GM12878 (cell line): ENCODE results near the gene MRPL50. TPM values are rescaled to one million over a fixed set of nuclear protein-coding genes. Genes with fewer than 3 reads are reported as not detected.

Source experiments
- BHLHE40 ChIP-seq, 2 experiments: fragments of 450-650 bp in 1 of 2; IDR thresholded peaks; 2 replicates each; pipeline ENCODE4 v1.6.1; 2011 to 2017; ENCODE audit warnings: low read depth in 2 of 2, borderline replicate concordance in 1 of 2, improper control_type of control experiment in 1 of 2, low read length in 1 of 2, mild to moderate bottlenecking in 1 of 2
- CHD2 ChIP-seq: IDR thresholded peaks from 2 replicates; pipeline ENCODE4 v1.6.1; 2011; ENCODE audit warnings: low read depth, low read length, improper control_type of control experiment, borderline replicate concordance
- CREM ChIP-seq: IDR thresholded peaks from 2 replicates; pipeline ENCODE4 v1.6.1; 2014; ENCODE audit warnings: antibody characterized with exemption, low read depth
- NKRF ChIP-seq: fragments of 450-650 bp; conservative IDR thresholded peaks from 2 replicates; pipeline ENCODE4 v1.6.1; 2017; ENCODE audit warnings: mild to moderate bottlenecking, moderate library complexity
- RAD21 ChIP-seq: IDR thresholded peaks from 2 replicates; pipeline ENCODE4 v1.6.1; 2011; ENCODE audit warnings: mild to moderate bottlenecking, low read depth, low read length, moderate library complexity; ENCODE audit not compliant: insufficient read depth
- RCOR1 ChIP-seq: conservative IDR thresholded peaks from 2 replicates; pipeline ENCODE4 v1.6.1; 2012; ENCODE audit warnings: low read depth, low read length, improper control_type of control experiment
- RELB ChIP-seq: fragments of 450-650 bp; IDR thresholded peaks from 2 replicates; pipeline ENCODE4 v1.6.1; 2017; ENCODE audit warnings: low read depth, mild to moderate bottlenecking, moderate library complexity
- ZNF622 ChIP-seq: fragments of 450-650 bp; IDR thresholded peaks from 2 replicates; pipeline ENCODE4 v1.6.1; 2017; ENCODE audit warnings: mild to moderate bottlenecking, inconsistent platforms
- polyA plus RNA-seq, 11 experiments: library from polyadenylated mRNA; depleted of rRNA in 4 of 11; unstranded in 6 of 11; stranded (reverse) in 5 of 11; fragments of >200 nt; fragmentation: Nextera tagmentation in 4 of 11; fragmentation: Illumina TruSeq in 1 of 11; extraction: Ambion mirVana in 4 of 11; extraction: Trizol in 1 of 11; gene quantifications; 1 replicate in 1 of 11; 2 replicates in 10 of 11; pipeline versions ENCODE4 v1.2.1 to v1.2.3, GENCODE V29; 2011 to 2016; ENCODE audit warnings: inconsistent platforms in 2 of 11, missing spikeins in 2 of 11, low read depth in 1 of 11
- total RNA-seq, 4 experiments: library from RNA; depleted of rRNA in 3 of 4; stranded (reverse); fragments of >200 nt in 3 of 4; fragmentation: Illumina TruSeq in 1 of 4; extraction: Trizol in 1 of 4; gene quantifications; 2 replicates each; pipeline versions ENCODE4 v1.2.1 to v1.2.3, GENCODE V29; 2013 to 2021
- TF ChIP-seq, protein P1 (sequence below): fragments of 450-650 bp; formaldehyde crosslinking; IDR thresholded peaks from 2 replicates; pipeline ENCODE4 v1.4.0; 2020; ENCODE audit warnings: mild to moderate bottlenecking, moderate library complexity

Gene MRPL50
- total and polyA plus RNA-seq, 10 of the 15 experiments (the other 5 are each of a cell fraction or from before 2014, with no cell fraction given), result 12.8 to 79.4 (median 27.9) TPM

DNA sequence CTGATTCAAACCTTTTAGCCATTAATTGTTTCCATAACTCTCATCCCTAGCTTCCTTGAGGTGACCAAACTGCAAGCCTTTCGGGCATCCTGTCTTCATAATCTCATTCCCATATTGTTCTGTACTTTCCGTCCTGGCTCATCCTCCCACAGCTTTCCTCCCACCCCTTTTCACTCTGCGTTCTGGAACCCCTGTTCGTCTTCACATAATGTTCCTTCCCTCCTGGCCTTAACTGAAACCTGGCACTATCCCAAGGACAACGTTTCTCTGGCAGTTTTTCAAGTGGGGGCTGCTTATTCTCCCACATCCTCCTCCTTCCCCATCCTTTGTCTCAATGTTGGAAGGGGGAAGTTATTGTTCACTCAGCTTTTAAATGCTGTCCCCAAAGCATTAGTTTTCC is 1.7 kb upstream of the MRPL50 start (continued):
- no peak for TF ChIP-seq NKRF
- TF ChIP-seq RELB, result no peak
- no peak for TF ChIP-seq RCOR1
- TF ChIP-seq ZNF622, result no peak
- TF ChIP-seq, protein P1, sequence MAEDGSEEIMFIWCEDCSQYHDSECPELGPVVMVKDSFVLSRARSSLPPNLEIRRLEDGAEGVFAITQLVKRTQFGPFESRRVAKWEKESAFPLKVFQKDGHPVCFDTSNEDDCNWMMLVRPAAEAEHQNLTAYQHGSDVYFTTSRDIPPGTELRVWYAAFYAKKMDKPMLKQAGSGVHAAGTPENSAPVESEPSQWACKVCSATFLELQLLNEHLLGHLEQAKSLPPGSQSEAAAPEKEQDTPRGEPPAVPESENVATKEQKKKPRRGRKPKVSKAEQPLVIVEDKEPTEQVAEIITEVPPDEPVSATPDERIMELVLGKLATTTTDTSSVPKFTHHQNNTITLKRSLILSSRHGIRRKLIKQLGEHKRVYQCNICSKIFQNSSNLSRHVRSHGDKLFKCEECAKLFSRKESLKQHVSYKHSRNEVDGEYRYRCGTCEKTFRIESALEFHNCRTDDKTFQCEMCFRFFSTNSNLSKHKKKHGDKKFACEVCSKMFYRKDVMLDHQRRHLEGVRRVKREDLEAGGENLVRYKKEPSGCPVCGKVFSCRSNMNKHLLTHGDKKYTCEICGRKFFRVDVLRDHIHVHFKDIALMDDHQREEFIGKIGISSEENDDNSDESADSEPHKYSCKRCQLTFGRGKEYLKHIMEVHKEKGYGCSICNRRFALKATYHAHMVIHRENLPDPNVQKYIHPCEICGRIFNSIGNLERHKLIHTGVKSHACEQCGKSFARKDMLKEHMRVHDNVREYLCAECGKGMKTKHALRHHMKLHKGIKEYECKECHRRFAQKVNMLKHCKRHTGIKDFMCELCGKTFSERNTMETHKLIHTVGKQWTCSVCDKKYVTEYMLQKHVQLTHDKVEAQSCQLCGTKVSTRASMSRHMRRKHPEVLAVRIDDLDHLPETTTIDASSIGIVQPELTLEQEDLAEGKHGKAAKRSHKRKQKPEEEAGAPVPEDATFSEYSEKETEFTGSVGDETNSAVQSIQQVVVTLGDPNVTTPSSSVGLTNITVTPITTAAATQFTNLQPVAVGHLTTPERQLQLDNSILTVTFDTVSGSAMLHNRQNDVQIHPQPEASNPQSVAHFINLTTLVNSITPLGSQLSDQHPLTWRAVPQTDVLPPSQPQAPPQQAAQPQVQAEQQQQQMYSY (CRISPR knock-in tag), result no peak
- no peak for TF ChIP-seq BHLHE40 (IDR thresholded peaks at IDR 0.05; ENCODE audit: borderline replicate concordance in 1 of 2, low read depth in 2 of 2, low read length in 1 of 2)
- TF ChIP-seq CHD2, result no peak
- TF ChIP-seq RAD21, result no peak
- TF ChIP-seq CREM, result no peak
